GM12878 (cell line): ENCODE data around the gene MEOX1. TPM values are rescaled to one million over a fixed set of nuclear protein-coding genes. Genes with fewer than 3 reads are reported as not detected.

Source experiments
- BHLHE40 ChIP-seq, 2 experiments: fragments of 450-650 bp in 1 of 2; IDR thresholded peaks; 2 replicates each; pipeline ENCODE4 v1.6.1; 2011 to 2017; ENCODE audit warnings: low read depth in 2 of 2, borderline replicate concordance in 1 of 2, improper control_type of control experiment in 1 of 2, low read length in 1 of 2, mild to moderate bottlenecking in 1 of 2
- CBX5 ChIP-seq: sonication (generic); IDR thresholded peaks from 2 replicates; pipeline ENCODE4 v1.6.1; 2016; ENCODE audit warnings: low read depth, moderate library complexity, mild to moderate bottlenecking, inconsistent platforms
- DPF2 ChIP-seq: fragments of 450-650 bp; IDR thresholded peaks from 2 replicates; pipeline ENCODE4 v1.6.1; 2017; ENCODE audit warnings: mild to moderate bottlenecking
- EGR1 ChIP-seq, 2 experiments: IDR thresholded peaks; 1 replicate in 1 of 2; 2 replicates in 1 of 2; pipeline ENCODE4 v1.6.1; 2011 to 2012; ENCODE audit warnings: low read depth in 2 of 2, low read length in 2 of 2, borderline replicate concordance in 1 of 2, mild to moderate bottlenecking in 1 of 2, moderate library complexity in 1 of 2
- JUND ChIP-seq: IDR thresholded peaks from 2 replicates; pipeline ENCODE4 v1.6.1; 2012; ENCODE audit warnings: low read depth, mild to moderate bottlenecking, low read length, improper control_type of control experiment, moderate library complexity
- KAT2A ChIP-seq: conservative IDR thresholded peaks from 2 replicates; pipeline ENCODE4 v1.6.1; 2011; ENCODE audit warnings: low read depth, low read length; ENCODE audit not compliant: control insufficient read depth
- MTA2 ChIP-seq: fragments of 450-650 bp; IDR thresholded peaks from 2 replicates; pipeline ENCODE4 v1.6.1; 2016; ENCODE audit warnings: low read depth, mild to moderate bottlenecking, moderate library complexity
- MXI1 ChIP-seq: fragments of 150-350 bp; IDR thresholded peaks from 2 replicates; pipeline ENCODE4 v1.6.1; 2011; ENCODE audit warnings: low read depth, mild to moderate bottlenecking, inconsistent platforms, low read length, improper control_type of control experiment
- MYC ChIP-seq: IDR thresholded peaks from 2 replicates; pipeline ENCODE4 v1.6.1; 2011; ENCODE audit warnings: mild to moderate bottlenecking, low read length, moderate library complexity, inconsistent platforms; ENCODE audit not compliant: insufficient read depth, insufficient replicate concordance, insufficient read length, severe bottlenecking
- NR2F1 ChIP-seq: fragments of 450-650 bp; conservative IDR thresholded peaks from 2 replicates; pipeline ENCODE4 v1.6.1; 2017; ENCODE audit warnings: mild to moderate bottlenecking
- PAX5 ChIP-seq: IDR thresholded peaks from 2 replicates; pipeline ENCODE4 v1.6.1; 2011; ENCODE audit warnings: low read depth, low read length, borderline replicate concordance
- POLR2AphosphoS5 ChIP-seq: IDR thresholded peaks from 2 replicates; pipeline ENCODE4 v1.6.1; 2011; ENCODE audit warnings: mild to moderate bottlenecking, low read length, inconsistent platforms
- RAD51 ChIP-seq: fragments of 450-650 bp; IDR thresholded peaks from 2 replicates; pipeline ENCODE4 v1.6.1; 2016; ENCODE audit warnings: moderate library complexity, mild to moderate bottlenecking, inconsistent platforms
- SIN3A ChIP-seq: IDR thresholded peaks from 2 replicates; pipeline ENCODE4 v1.6.1; 2012; ENCODE audit warnings: low read depth, low read length, improper control_type of control experiment
- SP1 ChIP-seq: IDR thresholded peaks from one replicate; pipeline ENCODE4 v1.6.1; 2011; ENCODE audit warnings: low read depth, low read length
- SREBF1 ChIP-seq: IDR thresholded peaks from 2 replicates; pipeline ENCODE4 v1.6.1; 2012; ENCODE audit warnings: mild to moderate bottlenecking, low read length
- TAF1 ChIP-seq: IDR thresholded peaks from 2 replicates; pipeline ENCODE4 v1.6.1; 2011; ENCODE audit warnings: mild to moderate bottlenecking, low read depth, low read length, borderline replicate concordance
- TBL1XR1 ChIP-seq: IDR thresholded peaks from 2 replicates; pipeline ENCODE4 v1.6.1; 2012; ENCODE audit warnings: low read depth, low read length, improper control_type of control experiment
- ZZZ3 ChIP-seq: IDR thresholded peaks from 2 replicates; pipeline ENCODE4 v1.6.1; 2011; ENCODE audit warnings: low read depth; ENCODE audit not compliant: control insufficient read depth, insufficient read length
- polyA plus RNA-seq, 11 experiments: library from polyadenylated mRNA; depleted of rRNA in 4 of 11; unstranded in 6 of 11; stranded (reverse) in 5 of 11; fragments of >200 nt; fragmentation: Nextera tagmentation in 4 of 11; fragmentation: Illumina TruSeq in 1 of 11; extraction: Ambion mirVana in 4 of 11; extraction: Trizol in 1 of 11; gene quantifications; 1 replicate in 1 of 11; 2 replicates in 10 of 11; pipeline versions ENCODE4 v1.2.1 to v1.2.3, GENCODE V29; 2011 to 2016; ENCODE audit warnings: inconsistent platforms in 2 of 11, missing spikeins in 2 of 11, low read depth in 1 of 11
- total RNA-seq, 4 experiments: library from RNA; depleted of rRNA in 3 of 4; stranded (reverse); fragments of >200 nt in 3 of 4; fragmentation: Illumina TruSeq in 1 of 4; extraction: Trizol in 1 of 4; gene quantifications; 2 replicates each; pipeline versions ENCODE4 v1.2.1 to v1.2.3, GENCODE V29; 2013 to 2021
- TF ChIP-seq, protein P1 (sequence below): IDR thresholded peaks from 2 replicates; pipeline ENCODE4 v1.6.1; 2012; ENCODE audit warnings: low read depth, low read length, improper control_type of control experiment
- TF ChIP-seq, protein P2 (sequence below), 3 experiments: IDR thresholded peaks in 2 of 3; conservative IDR thresholded peaks in 1 of 3; 2 replicates each; pipeline ENCODE4 v1.5.1; 2011; ENCODE audit warnings: low read depth in 3 of 3, low read length in 3 of 3, mild to moderate bottlenecking in 3 of 3, control low read depth in 2 of 3, moderate library complexity in 2 of 3, inconsistent platforms in 1 of 3, mixed read lengths in 1 of 3; ENCODE audit not compliant: control insufficient read depth in 2 of 3, insufficient read depth in 1 of 3; ENCODE audit errors: extremely low read depth in 1 of 3
- TF ChIP-seq, protein P3 (sequence below): fragments of 450-650 bp; IDR thresholded peaks from 2 replicates; pipeline ENCODE4 v1.6.1; 2017; ENCODE audit warnings: mild to moderate bottlenecking, moderate library complexity
- TF ChIP-seq, protein P4 (sequence below): IDR thresholded peaks from 2 replicates; pipeline ENCODE4 v1.6.1; 2011; ENCODE audit warnings: borderline replicate concordance, low read depth, mild to moderate bottlenecking, moderate library complexity, low read length; ENCODE audit not compliant: insufficient read depth, poor library complexity, severe bottlenecking

MEOX1 gene
- total and polyA plus RNA-seq, 10 of the 15 experiments (the other 5 are each of a cell fraction or from before 2014, with no cell fraction given) = 0.19 to 9.4 (median 0.46) TPM

DNA sequence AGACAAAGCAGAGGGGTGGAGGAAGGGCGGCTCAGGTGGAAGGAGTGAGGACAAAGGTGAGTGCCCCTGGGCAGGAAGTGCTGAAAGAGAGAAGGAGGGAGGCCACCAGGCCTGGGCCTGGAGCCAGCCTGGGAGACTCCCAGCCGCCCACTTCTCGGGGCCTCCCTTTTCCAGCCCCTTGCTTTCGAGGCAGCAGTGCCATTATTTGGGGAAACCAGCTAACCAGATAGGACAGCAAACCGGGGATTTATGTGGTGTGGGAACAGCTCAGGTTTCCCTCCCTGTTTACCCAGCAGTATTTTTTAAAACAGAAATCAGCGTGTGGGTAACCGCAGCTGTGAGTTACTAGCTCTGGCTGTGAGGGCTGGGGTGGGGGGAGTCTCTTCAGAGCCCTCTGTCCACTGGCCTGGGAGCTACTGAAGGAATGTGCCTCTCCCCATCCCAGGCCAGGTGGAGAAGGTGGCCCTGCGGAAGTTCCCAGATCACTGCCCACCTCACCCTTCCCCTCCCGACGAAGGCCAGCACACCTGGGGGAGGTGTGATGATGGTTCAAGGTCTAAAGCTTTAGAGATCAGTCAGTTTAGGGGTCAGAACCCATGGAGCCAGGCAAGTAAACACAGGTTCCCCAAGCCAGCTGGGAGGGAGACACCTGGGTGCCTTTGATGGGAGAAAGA is 8.4 kb upstream of the MEOX1 start (continued):
- TF ChIP-seq RAD51 (no peak), ZZZ3 (no peak), SP1 (no peak), MYC (no peak), KAT2A (no peak), CBX5 (no peak), MTA2 (peak; percentile 58; the same call in 1 of the 2 replicates), EGR1 (IDR thresholded peaks at IDR 0.05; ENCODE audit: borderline replicate concordance in 1 of 2, low read depth in 2 of 2, low read length in 2 of 2) (no peak), JUND (no peak), BHLHE40 (IDR thresholded peaks at IDR 0.05; ENCODE audit: borderline replicate concordance in 1 of 2, low read depth in 2 of 2, low read length in 1 of 2) (peak in 1 of 2 experiments; percentile 42; a peak in 1 of 4 replicates), NR2F1 (peak; percentile 64), TAF1 (no peak), PAX5 (peak; percentile 24; the same call in 1 of the 2 replicates), SIN3A (no peak), POLR2AphosphoS5 (no peak), DPF2 (peak; percentile 69), TBL1XR1 (no peak), SREBF1 (no peak), MXI1 (no peak)
- TF ChIP-seq, protein P1, sequence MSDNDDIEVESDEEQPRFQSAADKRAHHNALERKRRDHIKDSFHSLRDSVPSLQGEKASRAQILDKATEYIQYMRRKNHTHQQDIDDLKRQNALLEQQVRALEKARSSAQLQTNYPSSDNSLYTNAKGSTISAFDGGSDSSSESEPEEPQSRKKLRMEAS = no peak
- TF ChIP-seq, protein P2, sequence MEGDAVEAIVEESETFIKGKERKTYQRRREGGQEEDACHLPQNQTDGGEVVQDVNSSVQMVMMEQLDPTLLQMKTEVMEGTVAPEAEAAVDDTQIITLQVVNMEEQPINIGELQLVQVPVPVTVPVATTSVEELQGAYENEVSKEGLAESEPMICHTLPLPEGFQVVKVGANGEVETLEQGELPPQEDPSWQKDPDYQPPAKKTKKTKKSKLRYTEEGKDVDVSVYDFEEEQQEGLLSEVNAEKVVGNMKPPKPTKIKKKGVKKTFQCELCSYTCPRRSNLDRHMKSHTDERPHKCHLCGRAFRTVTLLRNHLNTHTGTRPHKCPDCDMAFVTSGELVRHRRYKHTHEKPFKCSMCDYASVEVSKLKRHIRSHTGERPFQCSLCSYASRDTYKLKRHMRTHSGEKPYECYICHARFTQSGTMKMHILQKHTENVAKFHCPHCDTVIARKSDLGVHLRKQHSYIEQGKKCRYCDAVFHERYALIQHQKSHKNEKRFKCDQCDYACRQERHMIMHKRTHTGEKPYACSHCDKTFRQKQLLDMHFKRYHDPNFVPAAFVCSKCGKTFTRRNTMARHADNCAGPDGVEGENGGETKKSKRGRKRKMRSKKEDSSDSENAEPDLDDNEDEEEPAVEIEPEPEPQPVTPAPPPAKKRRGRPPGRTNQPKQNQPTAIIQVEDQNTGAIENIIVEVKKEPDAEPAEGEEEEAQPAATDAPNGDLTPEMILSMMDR (IDR thresholded peaks at IDR 0.05 in 2 of 3, conservative IDR thresholded peaks at IDR 0.05 in 1 of 3; ENCODE audit: control insufficient read depth in 2 of 3, extremely low read depth in 1 of 3, insufficient read depth in 1 of 3, low read depth in 3 of 3, low read length in 3 of 3) = no peak
- TF ChIP-seq, protein P3, sequence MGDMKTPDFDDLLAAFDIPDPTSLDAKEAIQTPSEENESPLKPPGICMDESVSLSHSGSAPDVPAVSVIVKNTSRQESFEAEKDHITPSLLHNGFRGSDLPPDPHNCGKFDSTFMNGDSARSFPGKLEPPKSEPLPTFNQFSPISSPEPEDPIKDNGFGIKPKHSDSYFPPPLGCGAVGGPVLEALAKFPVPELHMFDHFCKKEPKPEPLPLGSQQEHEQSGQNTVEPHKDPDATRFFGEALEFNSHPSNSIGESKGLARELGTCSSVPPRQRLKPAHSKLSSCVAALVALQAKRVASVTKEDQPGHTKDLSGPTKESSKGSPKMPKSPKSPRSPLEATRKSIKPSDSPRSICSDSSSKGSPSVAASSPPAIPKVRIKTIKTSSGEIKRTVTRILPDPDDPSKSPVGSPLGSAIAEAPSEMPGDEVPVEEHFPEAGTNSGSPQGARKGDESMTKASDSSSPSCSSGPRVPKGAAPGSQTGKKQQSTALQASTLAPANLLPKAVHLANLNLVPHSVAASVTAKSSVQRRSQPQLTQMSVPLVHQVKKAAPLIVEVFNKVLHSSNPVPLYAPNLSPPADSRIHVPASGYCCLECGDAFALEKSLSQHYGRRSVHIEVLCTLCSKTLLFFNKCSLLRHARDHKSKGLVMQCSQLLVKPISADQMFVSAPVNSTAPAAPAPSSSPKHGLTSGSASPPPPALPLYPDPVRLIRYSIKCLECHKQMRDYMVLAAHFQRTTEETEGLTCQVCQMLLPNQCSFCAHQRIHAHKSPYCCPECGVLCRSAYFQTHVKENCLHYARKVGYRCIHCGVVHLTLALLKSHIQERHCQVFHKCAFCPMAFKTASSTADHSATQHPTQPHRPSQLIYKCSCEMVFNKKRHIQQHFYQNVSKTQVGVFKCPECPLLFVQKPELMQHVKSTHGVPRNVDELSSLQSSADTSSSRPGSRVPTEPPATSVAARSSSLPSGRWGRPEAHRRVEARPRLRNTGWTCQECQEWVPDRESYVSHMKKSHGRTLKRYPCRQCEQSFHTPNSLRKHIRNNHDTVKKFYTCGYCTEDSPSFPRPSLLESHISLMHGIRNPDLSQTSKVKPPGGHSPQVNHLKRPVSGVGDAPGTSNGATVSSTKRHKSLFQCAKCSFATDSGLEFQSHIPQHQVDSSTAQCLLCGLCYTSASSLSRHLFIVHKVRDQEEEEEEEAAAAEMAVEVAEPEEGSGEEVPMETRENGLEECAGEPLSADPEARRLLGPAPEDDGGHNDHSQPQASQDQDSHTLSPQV = peak; percentile 9; the same call in 1 of the 2 replicates
- TF ChIP-seq, protein P4, sequence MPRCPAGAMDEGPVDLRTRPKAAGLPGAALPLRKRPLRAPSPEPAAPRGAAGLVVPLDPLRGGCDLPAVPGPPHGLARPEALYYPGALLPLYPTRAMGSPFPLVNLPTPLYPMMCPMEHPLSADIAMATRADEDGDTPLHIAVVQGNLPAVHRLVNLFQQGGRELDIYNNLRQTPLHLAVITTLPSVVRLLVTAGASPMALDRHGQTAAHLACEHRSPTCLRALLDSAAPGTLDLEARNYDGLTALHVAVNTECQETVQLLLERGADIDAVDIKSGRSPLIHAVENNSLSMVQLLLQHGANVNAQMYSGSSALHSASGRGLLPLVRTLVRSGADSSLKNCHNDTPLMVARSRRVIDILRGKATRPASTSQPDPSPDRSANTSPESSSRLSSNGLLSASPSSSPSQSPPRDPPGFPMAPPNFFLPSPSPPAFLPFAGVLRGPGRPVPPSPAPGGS = no peak
